ENCODE data around the gene ZNF438.

DNA sequence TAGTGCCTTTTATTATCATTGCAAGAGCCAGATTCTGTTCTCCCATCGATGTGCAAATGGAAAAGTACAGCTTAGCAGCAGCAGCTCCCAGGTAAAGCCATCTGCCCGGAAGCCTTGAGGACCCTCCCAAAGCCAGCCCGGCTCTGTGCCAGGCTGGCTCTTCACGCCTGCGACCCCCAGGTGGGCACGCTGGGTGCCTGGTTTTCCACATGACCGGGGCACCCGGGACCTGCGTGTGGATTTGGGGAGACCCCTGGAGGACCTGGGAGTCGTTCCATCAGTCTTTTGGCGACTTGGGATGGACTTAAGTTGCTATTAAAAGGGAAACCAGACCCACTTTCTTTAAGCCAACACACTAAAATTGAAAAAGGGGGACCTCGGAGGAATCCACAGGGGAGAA lies 196.5 kb downstream of the ZNF438 start:
- TF ChIP-seq, protein P1, sequence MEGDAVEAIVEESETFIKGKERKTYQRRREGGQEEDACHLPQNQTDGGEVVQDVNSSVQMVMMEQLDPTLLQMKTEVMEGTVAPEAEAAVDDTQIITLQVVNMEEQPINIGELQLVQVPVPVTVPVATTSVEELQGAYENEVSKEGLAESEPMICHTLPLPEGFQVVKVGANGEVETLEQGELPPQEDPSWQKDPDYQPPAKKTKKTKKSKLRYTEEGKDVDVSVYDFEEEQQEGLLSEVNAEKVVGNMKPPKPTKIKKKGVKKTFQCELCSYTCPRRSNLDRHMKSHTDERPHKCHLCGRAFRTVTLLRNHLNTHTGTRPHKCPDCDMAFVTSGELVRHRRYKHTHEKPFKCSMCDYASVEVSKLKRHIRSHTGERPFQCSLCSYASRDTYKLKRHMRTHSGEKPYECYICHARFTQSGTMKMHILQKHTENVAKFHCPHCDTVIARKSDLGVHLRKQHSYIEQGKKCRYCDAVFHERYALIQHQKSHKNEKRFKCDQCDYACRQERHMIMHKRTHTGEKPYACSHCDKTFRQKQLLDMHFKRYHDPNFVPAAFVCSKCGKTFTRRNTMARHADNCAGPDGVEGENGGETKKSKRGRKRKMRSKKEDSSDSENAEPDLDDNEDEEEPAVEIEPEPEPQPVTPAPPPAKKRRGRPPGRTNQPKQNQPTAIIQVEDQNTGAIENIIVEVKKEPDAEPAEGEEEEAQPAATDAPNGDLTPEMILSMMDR (IDR thresholded peaks at IDR 0.05) = no peak
- no peak for TF ChIP-seq POLR2A (IDR thresholded peaks at IDR 0.05)
